Stimulated activated effector memory CD8-positive, alpha-beta T cell treated with anti-CD3 and anti-CD28 coated beads, Interleukin-12 subunit alpha, Interleukin-12 subunit beta, amount 100 ng/mL, for 72 hours (primary cell): Measurements from ENCODE around the gene TBX18.

ENCODE experiments used
- ATAC-seq: fragments of 150-1000 bp; cut with Tn5 transposase; 2 replicates; pipeline ENCODE4 v1.10.0; 2021
- DNase-seq, 2 donors: peaks; one replicate each; pipeline ENCODE4 v3.0.0; 2021 to 2022; ENCODE audit warnings: low spot score in 2 of 2
- H3K27ac Mint-ChIP-seq: one replicate; pipeline ENCODE4 v1.8.0; 2022; ENCODE audit warnings: mild to moderate bottlenecking, mixed read lengths
- H3K36me3 Mint-ChIP-seq: one replicate; pipeline ENCODE4 v1.8.0; 2022; ENCODE audit warnings: mild to moderate bottlenecking, mixed read lengths
- H3K4me1 Mint-ChIP-seq: one replicate; pipeline ENCODE4 v1.8.0; 2022; ENCODE audit warnings: mixed read lengths
- H3K4me3 Mint-ChIP-seq: one replicate; pipeline ENCODE4 v1.8.0; 2022; ENCODE audit warnings: mild to moderate bottlenecking, mixed read lengths
- H3K9me3 Mint-ChIP-seq: one replicate; pipeline ENCODE4 v1.8.0; 2022; ENCODE audit warnings: mixed read lengths

The TBX18 gene

GRCh38 chr6:84645563-84646266, 118.7 kb downstream of the TBX18 start:
- H3K27ac Mint-ChIP-seq, result no peak overlapping the region
- no peak for ATAC-seq
- no peaks in the 10 kb centered on the region for H3K36me3 Mint-ChIP-seq
- peaks cover 10% of the 10 kb centered on the region for H3K9me3 Mint-ChIP-seq
- no peak overlapping the region for H3K4me3 Mint-ChIP-seq
- H3K4me1 Mint-ChIP-seq, result no peaks in the 10 kb centered on the region
- DNase-seq, result no peak

GRCh38 chr6:84645000-84645399, 119.4 kb downstream of the TBX18 start:
- H3K4me3 Mint-ChIP-seq, result no peak overlapping the region
- ATAC-seq, result no peak
- peaks cover 10% of the 10 kb centered on the region for H3K9me3 Mint-ChIP-seq
- no peaks in the 10 kb centered on the region for H3K4me1 Mint-ChIP-seq
- H3K27ac Mint-ChIP-seq, result no peak overlapping the region
- DNase-seq, result no peak
- H3K36me3 Mint-ChIP-seq, result no peaks in the 10 kb centered on the region

GRCh38 chr6:84643778-84644177, 120.6 kb downstream of the TBX18 start:
- Mint-ChIP-seq H3K9me3 (peaks cover 7% of the 10 kb centered on the region), H3K4me3 (no peak overlapping the region), H3K36me3 (no peaks in the 10 kb centered on the region), H3K4me1 (no peaks in the 10 kb centered on the region), H3K27ac (no peak overlapping the region)
- DNase-seq (no peak), ATAC-seq (no peak)

GRCh38 chr6:84641076-84641475, 123.3 kb downstream of the TBX18 start:
- Mint-ChIP-seq H3K36me3 (no peaks in the 10 kb centered on the region), H3K9me3 (peaks cover 12% of the 10 kb centered on the region), H3K27ac (no peak overlapping the region), H3K4me1 (no peaks in the 10 kb centered on the region), H3K4me3 (no peak overlapping the region)
- DNase-seq, result no peak
- no peak for ATAC-seq

- H3K4me1 Mint-ChIP-seq, result no peaks in the 10 kb centered on the region
- H3K27ac Mint-ChIP-seq, result no peak overlapping the region
- peaks cover 15% of the 10 kb centered on the region for H3K9me3 Mint-ChIP-seq
- ATAC-seq, result no peak
- H3K36me3 Mint-ChIP-seq, result no peaks in the 10 kb centered on the region
- H3K4me3 Mint-ChIP-seq, result no peak overlapping the region
- no peak for DNase-seq
Observed at GRCh38 chr6:84639396-84639795, 125.0 kb downstream of the TBX18 start.

- Mint-ChIP-seq H3K27ac (no peak overlapping the region), H3K4me1 (no peaks in the 10 kb centered on the region), H3K36me3 (no peaks in the 10 kb centered on the region), H3K4me3 (no peak overlapping the region), H3K9me3 (peaks cover 15% of the 10 kb centered on the region)
- DNase-seq (no peak), ATAC-seq (no peak)
Observed at GRCh38 chr6:84638286-84638685, 126.1 kb downstream of the TBX18 start.
